Activated T-cell treated with anti-CD3 and anti-CD28 coated beads, Interleukin-2, amount 50 U/mL, for 72 hours (primary cell): ENCODE results near the gene PPP4R4. TPM values are rescaled to one million over a fixed set of nuclear protein-coding genes. Genes with fewer than 3 reads are reported as not detected.
"Not testable (repeated sequence)": the region's sequence is repeated elsewhere in the genome, so short reads cannot be mapped to it uniquely, and the experiment has no call there.

Experiments used
- ATAC-seq, 2 donors: fragments of 150-1000 bp; cut with Tn5 transposase; replicated peaks in 1 of 2; 2 replicates each; pipeline ENCODE4 v1.10.0; 2021; ENCODE audit warnings: moderate library complexity in 2 of 2, mild to moderate bottlenecking in 1 of 2
- DNase-seq, 2 donors: peaks; one replicate each; pipeline ENCODE4 v3.0.0; 2021 to 2022; ENCODE audit warnings: mixed read lengths in 1 of 2
- H3K27ac Mint-ChIP-seq: one replicate; pipeline ENCODE4 v1.8.0; 2022; ENCODE audit warnings: mild to moderate bottlenecking, moderate library complexity, mixed read lengths
- H3K27me3 Mint-ChIP-seq: one replicate; pipeline ENCODE4 v1.8.0; 2022; ENCODE audit warnings: low read depth, mixed read lengths
- H3K36me3 Mint-ChIP-seq, 2 donors: one replicate each; pipeline ENCODE4 v1.8.0; 2022; ENCODE audit warnings: mixed read lengths in 2 of 2, mild to moderate bottlenecking in 1 of 2; ENCODE audit not compliant: insufficient read depth in 2 of 2
- H3K4me1 Mint-ChIP-seq: one replicate; pipeline ENCODE4 v1.8.0; 2022; ENCODE audit warnings: low read depth, mixed read lengths
- H3K4me3 Mint-ChIP-seq, 2 donors: one replicate each; pipeline ENCODE4 v1.8.0; 2022; ENCODE audit warnings: mild to moderate bottlenecking in 2 of 2, mixed read lengths in 2 of 2, moderate library complexity in 2 of 2
- H3K9me3 Mint-ChIP-seq, 2 donors: one replicate each; pipeline ENCODE4 v1.8.0; 2022; ENCODE audit warnings: mixed read lengths in 2 of 2
- total RNA-seq, 2 donors: library from RNA; stranded (reverse); gene quantifications; one replicate each; pipeline ENCODE4 v1.2.3, GENCODE V29; 2022

PPP4R4 gene
- total RNA-seq, 2 donors from 2014 or later: 6.2 to 9.5 TPM

- H3K27me3 Mint-ChIP-seq, H3K9me3 Mint-ChIP-seq, H3K27ac Mint-ChIP-seq, H3K36me3 Mint-ChIP-seq, ATAC-seq, DNase-seq, H3K4me3 Mint-ChIP-seq: not testable (repeated sequence)
- H3K4me1 Mint-ChIP-seq: peaks cover 26% of the 10 kb centered on the region
Observed at GRCh38 chr14:94156143-94156542, 18.0 kb upstream of the PPP4R4 start.

- H3K4me3 Mint-ChIP-seq: no peak overlapping the region
- no peaks in the 10 kb centered on the region for H3K36me3 Mint-ChIP-seq
- ATAC-seq: peak; percentile 56 to 79
- DNase-seq: no peak
- no peak overlapping the region for H3K27ac Mint-ChIP-seq
- peaks cover 36% of the 10 kb centered on the region for H3K4me1 Mint-ChIP-seq
- H3K27me3 Mint-ChIP-seq: no peaks in the 10 kb centered on the region
- peaks cover 0 to 4% of the 10 kb centered on the region in 2 donors for H3K9me3 Mint-ChIP-seq
Observed at GRCh38 chr14:94157197-94157596, 16.9 kb upstream of the PPP4R4 start.

- ATAC-seq: peak; percentile 56 to 67
- Mint-ChIP-seq H3K9me3 (peaks cover 0 to 4% of the 10 kb centered on the region in 2 donors), H3K4me3 (peak overlapping the region; percentile 1 to 34), H3K27me3 (no peaks in the 10 kb centered on the region), H3K27ac (no peak overlapping the region), H3K36me3 (no peaks in the 10 kb centered on the region), H3K4me1 (peaks cover 47% of the 10 kb centered on the region)
- DNase-seq: no peak
Observed at GRCh38 chr14:94158239-94158883, 15.8 kb upstream of the PPP4R4 start.

GRCh38 chr14:94161058-94161457 lies 13.1 kb upstream of the PPP4R4 start:
- no peak overlapping the region for H3K27ac Mint-ChIP-seq
- no peak for ATAC-seq
- H3K36me3 Mint-ChIP-seq: no peaks in the 10 kb centered on the region
- no peak overlapping the region for H3K4me3 Mint-ChIP-seq
- peaks cover 64% of the 10 kb centered on the region for H3K4me1 Mint-ChIP-seq
- no peak for DNase-seq
- H3K27me3 Mint-ChIP-seq: no peaks in the 10 kb centered on the region
- no peaks in the 10 kb centered on the region for H3K9me3 Mint-ChIP-seq

GRCh38 chr14:94161981-94162380 lies 12.1 kb upstream of the PPP4R4 start:
- Mint-ChIP-seq H3K4me3 (peak overlapping the region in 1 of 2 donors; percentile 9), H3K27ac (no peak overlapping the region), H3K4me1 (peaks cover 64% of the 10 kb centered on the region)

GRCh38 chr14:94162466-94162865 lies 11.7 kb upstream of the PPP4R4 start:
- Mint-ChIP-seq H3K9me3 (no peaks in the 10 kb centered on the region), H3K27me3 (no peaks in the 10 kb centered on the region), H3K4me1 (peaks cover 64% of the 10 kb centered on the region), H3K4me3 (no peak overlapping the region), H3K36me3 (no peaks in the 10 kb centered on the region), H3K27ac (no peak overlapping the region)
- DNase-seq (no peak), ATAC-seq (no peak)

More at GRCh38 chr14:94161981-94162380, 12.1 kb upstream of the PPP4R4 start:
- Mint-ChIP-seq H3K27me3 (no peaks in the 10 kb centered on the region), H3K36me3 (no peaks in the 10 kb centered on the region), H3K9me3 (no peaks in the 10 kb centered on the region)
- no peak for ATAC-seq
- no peak for DNase-seq

DNA sequence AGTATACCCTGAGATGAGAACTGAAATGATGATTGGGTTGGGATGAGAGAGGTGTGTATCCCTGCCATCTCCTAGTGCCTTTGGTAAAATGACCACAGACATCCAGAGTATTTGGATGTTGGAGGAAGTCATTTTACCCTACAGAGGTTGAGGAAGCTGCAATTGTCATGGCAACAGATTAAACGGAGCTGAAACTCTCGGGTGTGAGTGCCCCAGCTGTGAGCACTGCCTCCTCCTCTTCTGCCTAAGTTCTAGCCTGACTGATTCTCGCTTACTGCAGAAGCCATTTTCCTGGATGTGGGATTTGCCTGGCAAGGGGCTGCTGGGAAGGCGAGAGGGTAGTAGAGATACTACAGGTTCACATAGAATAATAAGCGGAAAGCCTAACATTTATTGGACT lies 10.3 kb upstream of the PPP4R4 start:
- Mint-ChIP-seq H3K27ac (peak overlapping the region; percentile 7), H3K9me3 (no peaks in the 10 kb centered on the region), H3K4me3 (no peak overlapping the region), H3K27me3 (no peaks in the 10 kb centered on the region), H3K36me3 (no peaks in the 10 kb centered on the region), H3K4me1 (peaks cover 51% of the 10 kb centered on the region)
- no peak for DNase-seq
- ATAC-seq: peak in 1 of 2 donors; percentile 45

DNA sequence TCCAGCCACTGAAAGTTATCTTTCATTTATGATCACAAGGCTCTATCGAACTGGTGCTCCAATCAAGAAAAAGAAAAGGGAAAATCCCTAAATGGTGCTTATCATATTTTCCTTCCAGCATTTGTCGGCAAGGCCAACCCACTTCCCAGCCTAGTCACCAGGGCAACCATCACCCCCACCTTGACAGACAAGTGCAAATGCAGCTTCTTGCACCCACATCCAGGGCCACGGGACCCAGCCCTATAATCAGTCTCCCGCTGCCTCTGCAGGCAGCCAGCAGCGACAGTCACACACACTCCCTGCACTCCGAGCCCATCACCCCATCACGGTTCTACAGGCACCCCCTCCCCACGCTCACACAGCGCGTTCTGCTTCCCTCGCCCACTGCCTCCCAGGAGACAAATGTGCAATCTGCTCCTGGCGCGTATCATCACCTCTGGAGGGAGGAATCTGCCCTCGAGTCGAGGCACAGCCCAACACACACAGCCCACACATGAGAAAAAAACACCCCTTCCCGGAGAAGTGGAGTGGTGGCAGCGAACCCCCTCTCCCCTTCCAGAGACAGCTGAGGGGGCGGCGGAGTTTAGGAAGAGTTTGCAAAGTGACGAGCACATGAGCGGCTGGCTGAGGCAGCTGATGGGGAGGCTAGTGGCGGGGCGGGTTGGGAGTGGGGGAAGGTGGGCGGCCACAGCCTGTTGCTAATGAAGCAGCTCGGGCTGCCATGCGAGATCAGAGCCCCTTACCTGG lies 9.3 kb upstream of the PPP4R4 start:
- Mint-ChIP-seq H3K36me3 (no peaks in the 10 kb centered on the region), H3K27ac (no peak overlapping the region), H3K4me3 (peak overlapping the region; percentile 10 to 37), H3K9me3 (no peaks in the 10 kb centered on the region), H3K27me3 (no peaks in the 10 kb centered on the region), H3K4me1 (peaks cover 50% of the 10 kb centered on the region)
- DNase-seq (no peak), ATAC-seq (peak; percentile 55 to 58)

- no peak overlapping the region for H3K4me3 Mint-ChIP-seq
- H3K27me3 Mint-ChIP-seq: no peaks in the 10 kb centered on the region
- ATAC-seq (no peak), DNase-seq (no peak)
- no peaks in the 10 kb centered on the region for H3K36me3 Mint-ChIP-seq
- H3K4me1 Mint-ChIP-seq: peaks cover 42% of the 10 kb centered on the region
- H3K9me3 Mint-ChIP-seq: no peaks in the 10 kb centered on the region
- no peak overlapping the region for H3K27ac Mint-ChIP-seq
Observed at GRCh38 chr14:94165744-94166143, 8.4 kb upstream of the PPP4R4 start.

DNA sequence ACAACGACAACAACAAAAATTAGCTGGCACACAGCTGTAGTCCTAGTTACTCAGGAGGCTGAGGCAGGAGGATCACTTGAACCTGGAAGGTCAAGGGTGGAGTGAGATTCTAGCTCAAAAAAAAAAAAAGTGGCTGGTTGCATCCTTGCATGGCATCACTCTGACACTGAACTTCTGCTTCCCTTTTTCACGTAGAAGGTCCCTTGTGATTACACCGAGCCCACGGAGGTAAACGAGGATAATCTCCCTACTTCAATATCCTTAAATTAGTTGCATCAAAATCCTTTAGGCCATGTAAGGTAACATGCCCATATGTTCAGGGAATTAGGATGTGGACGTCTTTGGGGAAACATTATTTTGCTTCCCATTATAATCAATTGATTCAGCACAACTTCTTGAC lies 4.0 kb upstream of the PPP4R4 start:
- ATAC-seq (no peak), DNase-seq (no peak)
- peaks cover 14% of the 10 kb centered on the region for H3K4me1 Mint-ChIP-seq
- H3K27me3 Mint-ChIP-seq: peaks cover 18% of the 10 kb centered on the region
- H3K36me3 Mint-ChIP-seq: peaks cover 1% of the 10 kb centered on the region in 2 donors
- no peak overlapping the region for H3K27ac Mint-ChIP-seq
- no peak overlapping the region for H3K4me3 Mint-ChIP-seq
- no peaks in the 10 kb centered on the region for H3K9me3 Mint-ChIP-seq

DNA sequence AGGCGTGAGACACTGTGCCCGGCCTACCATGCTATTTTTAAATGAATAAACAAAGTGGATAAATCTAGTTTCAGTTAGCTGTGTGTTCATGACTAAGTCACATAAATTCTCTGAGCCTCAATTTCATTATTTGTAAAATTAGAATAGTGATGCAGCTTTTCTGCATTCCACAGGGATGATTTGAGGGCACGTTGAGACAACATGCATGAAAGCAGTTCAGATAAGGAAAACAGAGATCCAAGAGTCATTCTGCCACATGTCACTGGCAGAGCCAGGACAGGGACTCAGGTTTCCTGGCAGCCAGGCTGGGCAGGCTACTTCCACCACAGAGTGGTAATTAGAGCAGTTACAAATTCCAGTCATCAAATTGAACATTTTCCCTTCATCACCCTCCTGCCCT lies 2.9 kb upstream of the PPP4R4 start:
- Mint-ChIP-seq H3K4me3 (no peak overlapping the region), H3K27me3 (peaks cover 29% of the 10 kb centered on the region), H3K36me3 (peaks cover 2% of the 10 kb centered on the region in 2 donors), H3K4me1 (peaks cover 23% of the 10 kb centered on the region), H3K9me3 (no peaks in the 10 kb centered on the region), H3K27ac (no peak overlapping the region)
- ATAC-seq: no peak
- no peak for DNase-seq

- peak overlapping the region; percentile 65 for H3K27ac Mint-ChIP-seq
- no peak for DNase-seq
- peaks cover 33% of the 10 kb centered on the region for H3K4me1 Mint-ChIP-seq
- H3K27me3 Mint-ChIP-seq: peaks cover 32% of the 10 kb centered on the region
- H3K9me3 Mint-ChIP-seq: no peaks in the 10 kb centered on the region
- ATAC-seq: no peak
- peak overlapping the region; percentile 21 to 87 for H3K4me3 Mint-ChIP-seq
- peaks cover 2% of the 10 kb centered on the region in 2 donors for H3K36me3 Mint-ChIP-seq
Observed at GRCh38 chr14:94172545-94172944, 1.6 kb upstream of the PPP4R4 start.

DNA sequence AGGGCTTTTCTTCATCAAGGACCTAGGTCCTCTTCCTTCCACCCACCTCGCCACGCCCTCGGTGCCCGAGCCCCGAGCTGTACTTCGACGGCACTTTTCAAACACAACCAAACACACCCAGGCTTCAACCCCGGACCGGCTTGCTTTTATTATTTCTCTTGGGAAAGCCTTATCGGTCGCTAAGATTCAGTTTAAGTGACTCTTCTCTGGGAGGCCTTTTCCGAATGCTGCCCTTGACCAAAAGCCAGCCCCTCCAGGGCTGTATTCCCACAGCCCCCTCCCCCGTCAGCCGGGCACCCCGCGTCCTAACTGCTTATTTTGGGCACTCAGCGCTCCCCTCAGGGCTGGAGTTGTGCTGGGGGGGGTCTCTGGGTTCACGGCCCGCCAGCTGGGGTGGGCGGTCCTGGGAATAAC lies 644 bp upstream of the PPP4R4 start:
- peaks cover 38% of the 10 kb centered on the region for H3K4me1 Mint-ChIP-seq
- peak; percentile 2 to 10 for ATAC-seq
- H3K36me3 Mint-ChIP-seq: peaks cover 2% of the 10 kb centered on the region in 2 donors
- DNase-seq: peak; percentile 39 to 41
- peak overlapping the region; percentile 7 for H3K27ac Mint-ChIP-seq
- H3K27me3 Mint-ChIP-seq: peaks cover 32% of the 10 kb centered on the region
- H3K9me3 Mint-ChIP-seq: no peaks in the 10 kb centered on the region
- peak overlapping the region; percentile 87 to 95 for H3K4me3 Mint-ChIP-seq
